ENCODE data around the gene MOCS3. TPM values are rescaled to one million over a fixed set of nuclear protein-coding genes. Genes with fewer than 3 reads are reported as not detected.

Gene MOCS3
- total RNA-seq, 1 donor from 2014 or later: 5.6 TPM

GRCh38 chr20:50924261-50924920 lies 34.2 kb upstream of the MOCS3 start:
- no peak overlapping the region for H3K27ac ChIP-seq
- DNase-seq (ENCODE audit: low spot score): no peak
- no peak overlapping the region for H3K4me3 Mint-ChIP-seq
- no peak overlapping the region for H3K9ac ChIP-seq
- H3K27ac Mint-ChIP-seq: no peak overlapping the region
- peaks cover 53% of the 10 kb centered on the region for H3K4me1 Mint-ChIP-seq
- peaks cover 10% of the 10 kb centered on the region for H3F3A ChIP-seq (ENCODE audit: low read depth)
- H3K9me3 ChIP-seq (ENCODE audit: low read depth): no peaks in the 10 kb centered on the region
- H3K79me2 ChIP-seq (ENCODE audit: low read depth): peaks cover 100% of the 10 kb centered on the region
- no peaks in the 10 kb centered on the region for H3K27me3 ChIP-seq
- H3K4me2 ChIP-seq: peak overlapping the region; percentile 9
- H3K36me3 ChIP-seq: peaks cover 20% of the 10 kb centered on the region
- no peaks in the 10 kb centered on the region for H3K9me3 Mint-ChIP-seq
- no peak overlapping the region for H2AFZ ChIP-seq (replicated peaks)
- peaks cover 5% of the 10 kb centered on the region for H3K27me3 Mint-ChIP-seq (ENCODE audit: insufficient read depth, low read depth)
- peaks cover 41% of the 10 kb centered on the region for H3K36me3 Mint-ChIP-seq
- no peak overlapping the region for H3K4me3 ChIP-seq
- H4K20me1 ChIP-seq (ENCODE audit: low read depth): peaks cover 99% of the 10 kb centered on the region
- peaks cover 51% of the 10 kb centered on the region for H3K4me1 ChIP-seq
- no peak for TF ChIP-seq EZH2 (IDR thresholded peaks at IDR 0.05)
- TF ChIP-seq, protein P1, sequence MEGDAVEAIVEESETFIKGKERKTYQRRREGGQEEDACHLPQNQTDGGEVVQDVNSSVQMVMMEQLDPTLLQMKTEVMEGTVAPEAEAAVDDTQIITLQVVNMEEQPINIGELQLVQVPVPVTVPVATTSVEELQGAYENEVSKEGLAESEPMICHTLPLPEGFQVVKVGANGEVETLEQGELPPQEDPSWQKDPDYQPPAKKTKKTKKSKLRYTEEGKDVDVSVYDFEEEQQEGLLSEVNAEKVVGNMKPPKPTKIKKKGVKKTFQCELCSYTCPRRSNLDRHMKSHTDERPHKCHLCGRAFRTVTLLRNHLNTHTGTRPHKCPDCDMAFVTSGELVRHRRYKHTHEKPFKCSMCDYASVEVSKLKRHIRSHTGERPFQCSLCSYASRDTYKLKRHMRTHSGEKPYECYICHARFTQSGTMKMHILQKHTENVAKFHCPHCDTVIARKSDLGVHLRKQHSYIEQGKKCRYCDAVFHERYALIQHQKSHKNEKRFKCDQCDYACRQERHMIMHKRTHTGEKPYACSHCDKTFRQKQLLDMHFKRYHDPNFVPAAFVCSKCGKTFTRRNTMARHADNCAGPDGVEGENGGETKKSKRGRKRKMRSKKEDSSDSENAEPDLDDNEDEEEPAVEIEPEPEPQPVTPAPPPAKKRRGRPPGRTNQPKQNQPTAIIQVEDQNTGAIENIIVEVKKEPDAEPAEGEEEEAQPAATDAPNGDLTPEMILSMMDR (IDR thresholded peaks at IDR 0.05): no peak

GRCh38 chr20:50926530-50926929 lies 32.1 kb upstream of the MOCS3 start:
- H3K4me3 ChIP-seq: peak overlapping the region; percentile 85
- H3K9me3 Mint-ChIP-seq: peaks cover 2% of the 10 kb centered on the region
- H3K36me3 Mint-ChIP-seq: peaks cover 40% of the 10 kb centered on the region
- no peak overlapping the region for H2AFZ ChIP-seq (replicated peaks)
- peaks cover 51% of the 10 kb centered on the region for H3K4me1 ChIP-seq
- TF ChIP-seq EZH2phosphoT487 (IDR thresholded peaks at IDR 0.05) (no peak), EZH2 (IDR thresholded peaks at IDR 0.05) (no peak)
- TF ChIP-seq, protein P1 (IDR thresholded peaks at IDR 0.05): no peak
- H3K27ac Mint-ChIP-seq: no peak overlapping the region
- DNase-seq (ENCODE audit: low spot score): no peak
- no peak overlapping the region for H3K4me3 Mint-ChIP-seq
- peaks cover 49% of the 10 kb centered on the region for H3K4me1 Mint-ChIP-seq
- peaks cover 78% of the 10 kb centered on the region for H4K20me1 ChIP-seq (ENCODE audit: low read depth)
- H3K27ac ChIP-seq: no peak overlapping the region
- H3K27me3 ChIP-seq: no peaks in the 10 kb centered on the region
- peaks cover 2% of the 10 kb centered on the region for H3K27me3 Mint-ChIP-seq (ENCODE audit: insufficient read depth, low read depth)
- H3K4me2 ChIP-seq: peak overlapping the region; percentile 92
- H3K36me3 ChIP-seq: peaks cover 20% of the 10 kb centered on the region
- H3K9me3 ChIP-seq (ENCODE audit: low read depth): no peaks in the 10 kb centered on the region
- H3K79me2 ChIP-seq (ENCODE audit: low read depth): peaks cover 91% of the 10 kb centered on the region
- H3F3A ChIP-seq (ENCODE audit: low read depth): peaks cover 18% of the 10 kb centered on the region
- no peak overlapping the region for H3K9ac ChIP-seq

GRCh38 chr20:50928469-50928868 lies 30.1 kb upstream of the MOCS3 start:
- DNase-seq (ENCODE audit: low spot score): no peak
- Mint-ChIP-seq H3K4me3 (peak overlapping the region; percentile 91), H3K27me3 (ENCODE audit: insufficient read depth, low read depth) (peaks cover 6% of the 10 kb centered on the region), H3K4me1 (peaks cover 49% of the 10 kb centered on the region), H3K36me3 (peaks cover 35% of the 10 kb centered on the region), H3K9me3 (peaks cover 2% of the 10 kb centered on the region), H3K27ac (no peak overlapping the region)
- Histone ChIP-seq H3K9ac (no peak overlapping the region), H3K4me2 (peak overlapping the region; percentile 92), H3K27me3 (no peaks in the 10 kb centered on the region), H3K4me3 (peak overlapping the region; percentile 85), H2AFZ (replicated peaks) (no peak overlapping the region), H3K79me2 (ENCODE audit: low read depth) (peaks cover 71% of the 10 kb centered on the region), H3K36me3 (peaks cover 22% of the 10 kb centered on the region), H3K4me1 (peaks cover 51% of the 10 kb centered on the region), H3K9me3 (ENCODE audit: low read depth) (no peaks in the 10 kb centered on the region), H3F3A (ENCODE audit: low read depth) (peaks cover 37% of the 10 kb centered on the region), H3K27ac (no peak overlapping the region), H4K20me1 (ENCODE audit: low read depth) (peaks cover 58% of the 10 kb centered on the region)
- TF ChIP-seq, protein P1 (IDR thresholded peaks at IDR 0.05): no peak
- TF ChIP-seq EZH2phosphoT487 (IDR thresholded peaks at IDR 0.05) (no peak), EZH2 (IDR thresholded peaks at IDR 0.05) (no peak)

Data from neural progenitor cell (in vitro differentiated cells).